OCI-M2 (cell line): Measurements from ENCODE around the gene GLMP.

Source experiments
- DNase-seq: peaks from one replicate; lab custom pipeline; 2025; ENCODE audit not compliant: unreplicated experiment; lab: John Stamatoyannopoulos, UW

Gene GLMP

DNA sequence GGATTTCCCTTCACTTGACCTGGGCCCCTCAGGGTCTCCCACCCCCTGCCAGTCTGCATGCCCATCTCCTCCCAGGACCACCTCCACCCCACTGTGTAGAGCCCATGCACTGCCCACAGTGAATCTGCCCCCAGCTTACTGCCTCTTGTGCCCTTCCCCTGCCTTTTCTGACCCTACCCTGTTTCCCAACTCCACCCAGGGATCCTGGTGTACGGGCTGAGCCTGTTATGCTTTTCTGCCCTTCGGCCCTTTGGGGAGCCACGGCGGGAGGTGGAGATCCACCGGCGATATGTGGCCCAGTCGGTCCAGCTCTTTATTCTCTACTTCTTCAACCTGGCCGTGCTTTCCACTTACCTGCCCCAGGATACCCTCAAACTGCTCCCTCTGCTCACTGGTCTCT lies 9.4 kb downstream of the GLMP start:
- DNase-seq, result no peak

DNA sequence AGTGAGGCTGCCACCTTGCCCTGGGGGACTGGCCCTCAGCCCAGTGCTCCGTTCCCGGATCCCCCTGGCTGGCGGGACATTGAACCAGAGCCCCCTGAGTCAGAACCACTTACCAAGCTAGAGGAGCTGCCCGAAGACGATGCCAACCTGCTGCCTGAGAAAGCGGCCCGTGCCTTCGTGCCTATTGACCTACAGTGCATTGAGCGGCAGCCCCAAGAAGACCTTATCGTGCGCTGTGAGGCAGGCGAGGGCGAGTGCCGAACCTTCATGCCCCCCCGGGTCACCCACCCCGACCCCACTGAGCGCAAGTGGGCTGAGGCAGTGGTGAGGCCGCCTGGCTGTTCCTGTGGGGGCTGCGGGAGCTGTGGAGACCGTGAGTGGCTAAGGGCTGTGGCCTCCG lies 10.0 kb downstream of the GLMP start:
- no peak for DNase-seq

DNA sequence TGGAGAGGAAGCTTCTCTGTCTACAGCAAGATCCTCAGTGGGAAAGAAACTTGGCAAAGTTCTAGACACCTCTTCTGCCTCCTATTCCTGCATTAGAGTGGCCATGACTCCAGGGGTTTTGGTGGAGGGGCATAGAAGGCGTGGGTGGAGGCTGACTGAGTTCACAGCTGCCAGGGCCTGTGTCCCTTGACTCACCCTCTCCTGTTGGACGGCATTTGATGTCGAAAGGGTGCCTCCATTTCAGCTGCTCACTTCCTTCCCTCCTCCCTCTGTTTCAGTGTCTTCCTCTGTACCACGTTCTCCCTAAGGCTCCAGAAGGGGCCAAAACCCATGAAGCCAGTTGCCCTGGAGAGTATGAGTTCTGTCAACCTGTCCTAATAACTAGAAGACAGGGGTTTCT lies 10.7 kb downstream of the GLMP start:
- DNase-seq, result no peak

DNA sequence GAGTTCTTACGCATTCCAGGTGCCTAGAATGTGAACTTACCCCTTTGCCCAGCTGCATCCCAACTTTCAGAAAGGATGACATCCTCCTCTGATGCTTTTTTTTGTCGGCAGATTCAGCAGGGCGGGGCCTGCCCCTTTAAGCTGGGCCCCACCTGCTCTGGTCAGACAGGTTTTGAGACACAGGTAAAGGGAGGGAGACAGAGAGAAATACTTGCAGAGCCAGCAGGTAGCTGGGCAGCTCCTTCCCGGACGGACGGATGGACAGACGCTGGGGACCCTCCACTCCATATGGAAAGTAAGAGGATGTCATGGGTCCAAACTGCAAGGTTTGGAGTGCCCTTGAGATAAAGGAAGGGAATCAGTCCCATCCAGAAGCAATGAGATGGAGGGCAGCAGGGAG lies 11.4 kb downstream of the GLMP start, which contains the start of gene TMEM79:
TSS of gene TMEM79 (plus strand) at position 214 of the 400 bp plus-strand sequence. CDS start 902 bp downstream, outside the sequence.
- no peak for DNase-seq

DNA sequence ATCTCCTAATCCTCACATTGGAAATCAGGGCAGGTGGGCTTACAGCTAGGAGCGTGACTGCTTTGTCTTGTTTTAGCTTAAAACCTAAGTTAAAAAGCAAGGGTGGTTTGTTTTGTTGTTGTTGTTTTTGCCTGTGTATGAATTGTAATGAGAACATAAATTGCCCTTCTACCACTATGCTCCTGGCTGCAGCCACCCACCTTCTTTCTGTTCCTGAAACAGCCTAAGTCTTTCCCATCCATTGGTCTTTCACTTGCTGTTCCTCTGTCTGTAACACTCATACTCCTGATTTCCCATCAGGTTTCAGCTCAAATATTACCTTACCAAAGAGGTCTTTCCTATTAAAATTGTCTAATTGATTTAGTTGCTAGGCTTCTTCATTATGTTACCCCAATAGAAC lies 12.0 kb downstream of the GLMP start:
- DNase-seq, result no peak

DNA sequence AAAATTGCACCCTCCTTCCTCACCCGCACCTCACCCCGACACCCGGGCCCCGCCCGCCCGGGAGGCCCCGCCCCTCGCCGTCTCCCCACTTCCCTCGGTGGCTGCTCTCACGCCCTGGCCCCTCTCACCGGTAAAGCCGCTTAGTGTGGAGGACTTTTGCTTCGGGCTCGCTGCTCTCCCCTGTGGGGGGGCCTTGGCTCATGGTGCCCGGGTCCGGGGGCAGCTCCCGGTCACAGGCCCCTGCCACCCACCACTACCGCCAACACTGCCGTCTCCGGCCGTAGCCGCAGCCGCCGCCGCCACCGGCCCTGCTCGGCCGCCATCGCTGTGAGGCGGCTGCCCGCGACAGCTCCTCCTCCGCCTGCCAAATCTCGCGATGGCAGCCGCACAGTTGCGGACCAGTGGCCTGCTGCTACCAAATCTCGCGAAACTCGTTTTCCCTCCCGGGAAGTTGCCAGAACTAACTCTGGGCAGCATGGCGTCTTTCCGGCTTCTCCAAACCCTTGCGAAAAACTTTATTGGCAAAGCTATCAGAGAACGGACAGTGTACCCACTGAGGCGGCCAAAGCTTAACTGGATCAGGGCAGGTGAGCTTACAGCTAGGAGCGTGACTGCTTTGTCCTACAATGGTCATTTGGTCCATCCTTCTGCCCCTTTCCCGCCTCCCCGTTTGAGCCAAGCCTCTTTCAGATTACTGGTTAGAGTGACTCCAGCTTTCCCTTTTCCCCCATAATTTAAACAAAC lies 12.8 kb downstream of the GLMP start, which contains the start of gene SMG5:
TSS of gene SMG5 (minus strand) at position 347 of the 744 bp plus-strand sequence. CDS start at position 202, 145 bp downstream.
- DNase-seq, result peak; percentile 76

DNA sequence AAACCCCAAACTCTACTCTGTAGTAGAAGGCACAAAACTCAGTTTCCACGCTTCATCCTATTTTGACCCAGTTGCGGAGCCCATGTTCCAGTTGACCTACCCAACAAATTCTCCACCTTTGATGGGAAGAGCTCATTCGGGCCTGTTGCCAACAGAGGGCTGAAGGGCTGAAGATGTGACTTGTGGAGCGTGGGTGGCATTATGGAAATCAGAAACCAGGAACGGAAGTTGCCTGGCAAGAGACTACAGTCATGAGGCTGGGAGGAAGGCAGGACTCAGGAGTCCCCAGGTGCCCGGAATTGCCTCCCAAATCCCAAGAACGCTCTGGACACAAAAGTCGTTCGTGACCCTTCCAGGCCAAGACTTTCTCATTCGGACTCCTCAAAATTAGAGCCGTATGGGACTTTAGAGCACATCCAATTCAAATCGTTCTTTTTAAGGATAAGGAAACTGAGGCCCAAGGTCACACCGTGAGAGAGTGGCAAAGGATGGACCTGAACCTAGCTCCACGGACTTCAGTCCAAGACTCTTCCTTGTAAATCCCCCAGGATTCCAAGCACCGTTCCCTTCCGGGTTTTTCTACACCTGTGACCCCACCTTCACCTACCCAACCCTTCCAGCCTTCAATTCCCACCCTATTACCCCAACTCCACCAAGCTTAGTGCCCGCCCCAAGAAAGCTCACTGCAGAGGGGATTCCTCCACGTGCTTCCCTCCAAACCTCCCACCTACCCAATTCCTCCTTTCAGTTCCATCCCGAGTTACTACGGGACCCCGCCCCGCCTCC lies 13.6 kb downstream of the GLMP start:
- DNase-seq, result no peak

DNA sequence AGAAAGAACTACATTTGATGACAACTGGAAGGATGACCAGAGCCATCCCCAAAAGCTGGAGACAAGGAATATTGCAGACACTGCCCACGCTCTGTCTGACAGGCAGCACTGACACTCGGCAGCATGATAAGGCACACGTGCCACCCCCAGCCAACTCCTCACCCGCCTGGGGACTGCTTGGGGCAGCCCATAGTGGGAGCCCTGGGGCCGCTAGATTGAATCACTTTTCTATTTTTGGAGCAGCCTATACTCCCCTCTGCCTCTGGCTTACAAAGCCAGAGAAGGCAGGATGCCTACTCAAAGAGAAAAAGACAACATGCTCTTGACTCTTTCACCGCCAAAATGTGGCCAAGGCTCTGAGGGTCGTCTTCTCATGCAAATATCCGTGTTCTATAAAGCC lies 14.2 kb downstream of the GLMP start:
- DNase-seq, result peak; percentile 11

DNA sequence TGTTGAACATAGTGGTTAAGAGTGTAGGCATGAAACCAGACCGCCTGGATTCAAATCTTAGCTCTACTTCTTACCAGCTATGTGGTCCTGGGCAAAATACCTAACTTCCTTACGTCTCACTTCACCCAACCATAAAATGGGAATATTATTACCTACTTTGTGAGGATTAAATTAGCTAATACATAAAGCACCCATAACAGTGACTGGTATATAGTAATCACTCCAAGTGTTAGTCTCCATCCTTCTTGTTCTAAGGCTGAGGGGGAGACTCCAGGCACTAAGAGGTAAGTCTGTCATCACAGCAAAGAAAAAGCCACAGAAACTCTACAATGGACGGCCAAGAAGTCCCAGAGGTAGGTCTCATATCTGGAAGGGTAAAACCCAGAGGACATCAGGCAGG lies 15.6 kb downstream of the GLMP start:
- no peak for DNase-seq

DNA sequence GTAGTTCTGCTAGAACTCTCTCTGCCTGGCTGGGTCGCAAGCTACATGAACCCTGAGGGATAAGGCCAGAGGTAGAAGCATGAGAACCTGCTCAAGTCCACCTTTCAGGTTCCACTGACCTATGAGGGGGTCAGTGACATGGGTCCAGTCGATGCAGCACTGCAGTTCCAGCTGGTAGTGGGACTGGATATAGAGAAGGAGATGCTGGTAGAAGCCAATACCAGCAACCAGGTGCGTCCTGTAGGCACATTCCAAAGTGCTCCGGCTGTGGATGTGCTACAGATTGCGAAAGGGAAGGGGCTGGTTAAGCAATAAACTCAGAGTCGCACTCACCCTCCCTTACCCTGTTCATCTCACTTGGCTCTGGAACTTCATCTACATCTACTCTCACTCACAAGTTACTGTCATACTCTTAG lies 18.5 kb downstream of the GLMP start:
- no peak for DNase-seq

DNA sequence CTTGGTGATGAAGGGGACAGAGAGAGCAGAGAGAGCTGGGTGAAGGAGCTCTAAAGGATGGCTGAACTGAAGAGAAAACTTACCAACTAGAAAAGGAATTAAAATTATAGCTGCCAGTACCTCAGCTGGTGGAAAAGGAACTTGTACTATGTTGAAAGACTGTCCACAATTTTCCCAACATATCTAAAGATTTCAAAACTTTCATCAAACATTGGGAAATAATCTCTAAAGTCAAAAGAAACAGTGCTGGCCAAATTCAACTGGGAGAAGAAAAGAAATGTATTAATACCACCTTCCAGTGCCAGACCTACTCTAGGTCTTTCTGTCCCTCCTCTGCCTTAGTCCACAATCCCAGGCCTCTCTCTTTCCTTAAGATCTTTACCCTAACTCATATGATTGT lies 18.9 kb downstream of the GLMP start:
- DNase-seq, result no peak

DNA sequence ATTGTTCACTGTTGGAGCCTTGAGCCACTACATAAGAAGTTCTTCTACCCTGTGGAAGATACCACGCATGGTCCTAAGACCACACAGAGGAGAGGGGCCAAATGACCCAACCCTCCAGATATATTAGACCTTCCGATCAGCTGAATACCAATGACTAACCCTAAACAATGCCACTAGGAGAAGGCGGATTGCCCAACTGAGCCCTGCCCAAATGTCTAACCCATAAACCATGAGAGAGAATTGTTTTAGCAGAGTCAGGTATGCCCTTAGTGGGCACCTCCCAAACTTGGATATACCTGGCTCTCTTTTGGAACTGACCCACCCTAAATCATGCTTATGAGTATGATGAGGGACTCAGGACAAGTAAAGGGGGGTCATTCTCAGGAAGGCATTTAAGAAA lies 25.2 kb downstream of the GLMP start:
- DNase-seq, result no peak

DNA sequence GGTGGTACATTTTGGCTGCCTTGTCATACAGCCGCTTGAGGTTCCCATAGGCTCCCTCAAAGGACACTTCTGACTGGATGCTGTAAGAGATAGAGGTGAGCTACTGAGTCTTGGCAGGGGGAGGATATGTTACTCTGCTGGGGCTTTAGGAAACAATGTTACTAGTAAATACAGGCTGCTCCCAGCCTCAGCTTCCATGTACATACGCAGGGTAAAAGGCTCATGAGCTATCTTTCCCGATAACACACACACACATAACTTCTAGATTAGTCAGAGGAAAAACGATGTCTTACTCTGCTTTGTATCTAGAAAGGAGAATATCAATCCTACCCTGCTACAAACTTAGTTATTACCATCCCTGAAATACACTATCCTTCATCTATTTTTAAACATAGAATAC lies 27.1 kb downstream of the GLMP start:
- no peak for DNase-seq

DNA sequence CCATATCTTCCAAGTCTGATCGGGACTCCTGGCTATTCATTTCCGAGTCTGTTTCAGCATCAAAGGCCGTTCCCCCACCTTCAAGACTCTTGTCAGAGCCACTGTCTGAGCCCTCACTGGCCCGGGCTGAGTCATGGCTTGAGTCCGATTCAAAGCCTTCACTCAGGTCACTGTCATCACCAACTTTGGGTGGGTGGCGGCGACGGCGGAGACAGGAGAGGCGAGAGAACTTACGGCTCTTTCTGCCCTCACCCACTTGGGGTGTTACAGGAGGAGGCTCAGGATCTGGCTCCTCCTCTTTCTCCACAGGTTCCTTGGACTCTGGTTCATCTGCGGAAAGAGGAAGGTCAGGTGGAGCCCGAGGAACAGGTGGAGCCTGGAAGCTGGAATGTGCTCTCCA lies 29.4 kb downstream of the GLMP start:
- DNase-seq, result no peak

DNA sequence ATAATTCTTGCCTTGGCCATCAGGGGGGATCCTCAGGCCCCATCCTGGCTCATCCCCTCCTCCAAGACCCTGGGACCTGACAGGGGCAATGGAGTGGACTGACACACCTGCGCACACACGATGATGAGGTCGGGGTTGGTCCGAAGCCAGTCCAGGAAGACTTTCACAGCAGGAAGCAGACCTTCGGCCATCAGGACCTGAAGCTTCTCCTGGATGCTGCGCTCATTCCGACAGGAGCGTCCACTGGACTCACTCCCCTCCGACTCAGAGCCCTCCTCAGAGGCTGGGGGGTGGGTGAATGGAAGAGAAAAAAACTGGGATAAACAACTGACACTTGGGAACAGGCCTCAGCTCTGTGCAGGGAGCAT lies 32.2 kb downstream of the GLMP start:
- no peak for DNase-seq

DNA sequence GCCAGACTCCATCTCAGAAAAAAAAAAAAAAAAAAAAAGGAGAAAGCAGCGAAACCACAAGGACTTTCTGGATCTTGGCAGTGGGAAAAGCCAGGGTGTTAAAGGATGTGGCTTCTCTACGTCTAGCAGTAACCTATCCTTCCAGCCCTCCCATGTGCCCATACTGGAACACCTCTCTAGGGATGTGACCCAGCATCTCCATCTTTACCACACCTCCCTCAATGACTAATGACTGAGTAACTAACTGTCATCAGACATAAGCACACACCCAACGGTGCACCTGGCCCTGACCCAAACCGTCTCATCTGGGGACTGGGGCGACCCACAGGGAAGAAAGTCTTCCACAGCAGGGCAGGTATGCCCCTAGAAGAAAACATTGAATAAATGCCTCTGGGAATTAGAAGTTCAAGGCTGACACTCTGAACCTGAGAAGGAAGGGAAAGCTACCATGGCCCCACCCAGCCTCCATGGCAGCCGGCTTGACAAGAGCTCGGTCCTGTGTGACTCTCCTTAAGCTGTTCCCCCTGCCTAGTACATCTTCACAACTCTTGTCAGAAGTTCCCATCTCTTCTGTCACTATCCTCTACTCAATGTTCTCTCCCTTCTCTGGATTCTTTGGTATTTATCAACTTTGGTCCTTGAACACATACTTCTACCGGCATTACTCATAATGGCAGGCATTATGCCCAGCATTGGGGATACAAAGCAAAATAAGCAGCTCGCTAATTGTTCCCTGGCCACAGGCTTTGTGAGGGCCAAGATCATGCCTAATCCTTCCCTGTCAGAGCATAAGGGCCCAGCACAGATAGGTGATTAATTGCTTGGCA lies 32.8 kb downstream of the GLMP start:
- no peak for DNase-seq

DNA sequence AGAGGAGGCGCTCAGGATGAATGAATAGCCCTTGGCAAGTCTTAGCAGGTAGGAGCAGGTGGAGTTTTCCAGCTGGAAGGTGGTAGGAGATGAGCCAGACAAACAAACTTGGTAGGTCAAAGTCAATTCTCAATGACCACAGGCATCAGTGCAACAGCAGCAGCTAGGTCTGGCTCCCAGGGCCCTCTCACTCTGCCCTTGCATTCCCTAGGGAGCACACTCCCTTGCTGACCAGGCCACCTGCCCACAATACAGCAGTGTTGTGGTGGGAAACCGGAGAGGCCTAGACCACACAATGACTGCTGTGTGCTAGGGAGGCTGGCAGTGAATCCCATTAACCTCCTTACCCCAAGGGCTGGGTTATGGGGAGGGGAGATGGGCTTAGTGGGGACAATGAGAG lies 34.6 kb downstream of the GLMP start:
- DNase-seq, result no peak

DNA sequence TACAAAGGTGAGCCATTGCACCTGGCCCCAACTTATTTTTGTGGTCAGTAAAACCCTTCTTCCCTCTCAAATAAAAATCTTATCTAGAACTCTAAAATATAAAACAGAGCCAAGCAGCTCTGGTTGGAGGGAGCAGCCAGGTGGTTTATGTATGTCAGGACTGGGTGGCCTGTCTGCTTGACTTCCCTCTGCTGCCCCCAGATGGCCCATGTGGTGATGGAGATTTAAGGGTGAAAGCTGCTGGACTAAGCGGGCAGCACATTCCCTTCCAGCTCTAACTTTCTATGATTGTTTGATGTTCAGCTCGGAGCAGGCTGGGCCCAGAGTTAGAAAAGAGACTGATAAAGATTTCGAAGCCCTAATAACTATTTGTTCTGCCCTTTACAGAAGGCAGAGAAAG lies 35.7 kb downstream of the GLMP start:
- DNase-seq, result no peak

DNA sequence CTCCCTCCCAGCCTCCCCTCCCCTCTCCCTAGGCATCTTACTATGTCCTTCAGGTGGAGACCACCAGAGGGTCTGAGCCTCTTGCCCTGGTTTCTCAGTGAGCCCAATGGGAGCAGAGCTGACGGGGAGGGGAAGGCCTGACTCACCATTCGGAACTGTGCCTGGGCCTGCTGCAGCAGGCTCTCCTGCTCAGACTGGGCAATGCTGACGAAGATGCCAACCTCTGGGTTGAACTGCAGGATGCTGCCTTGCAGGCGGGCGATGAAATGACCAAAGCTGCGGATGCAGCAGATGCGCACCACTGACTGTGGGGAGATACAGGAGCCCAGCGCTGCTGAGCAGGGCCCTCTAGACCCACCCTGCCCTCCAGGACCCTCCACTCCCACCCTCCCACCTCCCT lies 36.6 kb downstream of the GLMP start:
- no peak for DNase-seq

DNA sequence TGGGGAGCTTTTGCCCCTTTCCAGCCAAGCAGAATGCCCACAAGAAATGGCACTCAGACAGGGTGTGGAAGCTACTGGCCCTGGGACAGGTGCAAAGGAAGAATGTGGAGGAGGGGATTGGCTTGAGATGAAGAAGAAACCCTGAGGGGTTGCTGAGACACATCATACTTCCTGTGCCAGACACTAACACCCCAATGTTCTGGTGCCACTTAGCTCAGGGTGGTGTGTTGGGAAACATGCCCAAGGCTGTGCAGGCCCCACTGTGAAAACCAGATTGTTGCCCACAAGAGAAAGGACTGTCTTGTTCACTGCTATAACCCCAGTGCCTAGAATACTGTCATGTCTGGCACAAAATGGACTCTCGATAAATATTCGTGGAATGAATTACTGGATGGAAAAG lies 37.8 kb downstream of the GLMP start:
- DNase-seq, result no peak

DNA sequence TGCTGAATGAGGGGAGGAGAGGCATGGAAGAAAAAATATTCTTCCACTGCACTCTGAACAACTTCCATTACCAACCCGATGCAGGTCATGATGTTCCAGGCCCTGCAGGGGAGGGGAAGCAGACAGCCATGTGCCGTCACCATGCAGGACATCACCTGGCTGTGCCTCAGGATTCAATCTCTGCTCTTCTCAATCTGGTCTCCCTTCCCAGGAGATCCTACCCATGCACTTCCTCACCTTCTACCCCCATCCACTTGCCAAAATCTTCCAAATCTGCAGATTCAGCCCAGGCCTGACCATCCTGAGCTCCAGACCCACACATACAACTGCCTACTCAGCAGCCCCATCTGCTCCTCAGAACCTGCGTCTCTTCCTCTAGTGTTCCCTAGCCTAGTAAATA lies 41.8 kb downstream of the GLMP start:
- DNase-seq, result no peak

DNA sequence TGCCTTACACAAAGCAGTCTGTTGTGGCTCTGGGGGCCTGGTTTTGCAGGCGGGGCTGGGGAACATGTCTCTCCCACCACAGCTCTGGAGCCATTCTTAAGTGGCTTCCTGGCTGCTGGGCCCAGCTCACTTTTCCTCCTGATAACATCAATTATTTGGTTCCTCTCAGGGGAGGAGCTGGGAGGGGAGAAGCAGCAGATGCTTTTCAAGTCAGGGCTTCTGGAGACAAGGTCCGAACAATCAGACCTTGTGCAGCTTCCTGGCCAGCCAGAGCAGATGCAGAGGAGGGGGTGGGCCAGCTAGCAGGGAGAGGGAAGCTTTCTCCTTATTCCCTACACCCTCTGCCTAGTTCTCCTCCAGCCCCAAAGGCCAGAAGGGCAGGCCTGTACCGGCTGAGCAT lies 44.0 kb downstream of the GLMP start:
- no peak for DNase-seq
